SJSA1 (cell line): ENCODE results near the gene METTL2A. TPM values are rescaled to one million over a fixed set of nuclear protein-coding genes. Genes with fewer than 3 reads are reported as not detected.
"Not testable (repeated sequence)": the region's sequence is repeated elsewhere in the genome, so short reads cannot be mapped to it uniquely, and the experiment has no call there.

Source experiments
- DNase-seq, 2 experiments: peaks; one replicate each; pipeline ENCODE4 v3.0.0-alpha.2; 2015 to 2020; ENCODE audit warnings: low spot score in 2 of 2, low read depth in 1 of 2
- H3K27ac ChIP-seq: fragments of 250-450 bp; sonication (Bioruptor Pico); 2 replicates; pipeline ENCODE4 v1.5.1; 2020; ENCODE audit warnings: mild to moderate bottlenecking, moderate library complexity
- H3K27me3 ChIP-seq: fragments of 250-450 bp; sonication (Bioruptor Pico); replicated peaks from 2 replicates; pipeline ENCODE4 v1.5.1; 2020; ENCODE audit warnings: mild to moderate bottlenecking, moderate library complexity
- H3K36me3 ChIP-seq: fragments of 250-450 bp; sonication (Bioruptor Pico); 2 replicates; pipeline ENCODE4 v1.5.1; 2020; ENCODE audit warnings: mild to moderate bottlenecking
- H3K4me1 ChIP-seq: fragments of 250-450 bp; sonication (Bioruptor Pico); replicated peaks from 2 replicates; pipeline ENCODE4 v1.6.1; 2021; ENCODE audit warnings: mild to moderate bottlenecking
- H3K4me3 ChIP-seq: fragments of 250-450 bp; sonication (Bioruptor Pico); 2 replicates; pipeline ENCODE4 v1.5.1; 2020; ENCODE audit warnings: mild to moderate bottlenecking
- H3K9me3 ChIP-seq: fragments of 250-450 bp; sonication (Bioruptor Pico); replicated peaks from 2 replicates; pipeline ENCODE4 v1.5.1; 2020; ENCODE audit warnings: mild to moderate bottlenecking
- total RNA-seq: library from RNA; depleted of rRNA; stranded (reverse); fragments of >200 nt; shearing (Covaris generic); gene quantifications from 2 replicates; pipeline ENCODE4 v1.2.3, GENCODE V29; 2014

Gene METTL2A
- total RNA-seq, 1 experiment from 2014 or later: 29.9 TPM

- H3K4me3 ChIP-seq, DNase-seq, H3K36me3 ChIP-seq, H3K4me1 ChIP-seq, H3K9me3 ChIP-seq, H3K27ac ChIP-seq, H3K27me3 ChIP-seq: not testable (repeated sequence)
Observed at GRCh38 chr17:62453041-62453440, 29.3 kb downstream of the METTL2A start.

DNA sequence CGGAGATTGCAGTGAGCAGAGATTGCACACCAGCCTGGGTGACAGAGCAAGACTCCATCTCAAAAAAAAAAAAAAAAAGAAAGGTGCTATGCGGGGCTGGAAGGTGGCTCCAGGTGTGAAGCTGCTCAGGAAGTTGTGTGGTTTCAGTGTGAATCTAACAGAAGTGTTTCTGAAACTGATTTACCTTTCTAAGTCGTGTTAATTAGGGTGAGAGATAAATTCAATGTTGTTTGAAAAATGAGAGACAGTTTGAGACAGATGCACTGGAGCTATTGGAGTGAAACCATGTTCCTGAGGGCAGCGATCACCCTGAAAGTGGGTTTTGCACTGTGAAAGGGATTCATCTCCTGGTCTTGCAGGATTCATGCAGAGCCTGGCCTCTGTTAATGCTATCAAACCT, 30.0 kb downstream of the METTL2A start:
- not testable (repeated sequence) for H3K27me3 ChIP-seq, H3K4me3 ChIP-seq, H3K9me3 ChIP-seq, H3K4me1 ChIP-seq, H3K27ac ChIP-seq, H3K36me3 ChIP-seq, DNase-seq

DNA sequence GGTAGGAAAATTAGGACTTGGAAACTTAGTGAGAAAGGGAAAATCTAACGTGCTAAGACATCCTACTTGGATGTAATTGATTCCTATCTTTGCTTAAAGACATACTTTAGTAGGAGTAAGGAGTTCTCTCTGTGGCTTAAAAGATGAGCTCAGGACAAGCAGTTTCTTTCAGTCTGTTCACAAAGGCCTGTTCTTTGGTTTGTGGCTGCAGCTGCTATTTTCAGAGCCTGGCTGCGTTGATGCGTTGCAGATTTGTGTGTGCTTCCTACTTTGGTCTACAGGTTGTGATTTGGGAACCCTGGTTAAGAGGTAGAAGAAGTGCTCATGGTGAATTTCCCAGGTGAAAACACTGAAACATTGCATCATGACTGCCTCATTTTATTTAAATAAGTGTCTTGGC, 30.4 kb downstream of the METTL2A start:
- DNase-seq, H3K4me1 ChIP-seq, H3K36me3 ChIP-seq: not testable (repeated sequence)

DNA sequence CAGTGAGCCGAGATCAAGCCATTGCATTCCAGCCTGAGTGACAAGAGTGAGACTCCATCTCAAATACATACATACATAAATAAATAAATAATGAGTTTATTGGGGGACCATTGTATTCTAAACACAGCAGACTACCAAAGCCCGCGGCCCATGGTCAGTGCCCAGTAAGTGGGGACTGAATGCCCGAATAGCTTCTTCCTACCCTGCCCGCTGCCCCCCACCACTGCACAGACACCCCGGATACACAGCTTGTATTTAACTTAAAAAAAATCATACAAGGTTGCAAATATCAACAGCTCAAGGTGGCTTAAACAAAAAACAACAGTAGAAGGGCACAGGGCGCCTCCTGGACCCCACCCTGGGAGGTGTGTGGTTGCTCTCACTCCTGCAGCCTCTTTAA, 32.3 kb downstream of the METTL2A start:
- H3K4me1 ChIP-seq: no peaks in the 10 kb centered on the region
- no peak overlapping the region for H3K4me3 ChIP-seq
- H3K27ac ChIP-seq: no peak overlapping the region
- no peaks in the 10 kb centered on the region for H3K27me3 ChIP-seq
- H3K9me3 ChIP-seq: no peaks in the 10 kb centered on the region
- H3K36me3 ChIP-seq: no peaks in the 10 kb centered on the region
- DNase-seq: no peak

More for the DNA sequence above, 30.4 kb downstream of the METTL2A start:
- not testable (repeated sequence) for H3K9me3 ChIP-seq, H3K4me3 ChIP-seq, H3K27me3 ChIP-seq, H3K27ac ChIP-seq

DNA sequence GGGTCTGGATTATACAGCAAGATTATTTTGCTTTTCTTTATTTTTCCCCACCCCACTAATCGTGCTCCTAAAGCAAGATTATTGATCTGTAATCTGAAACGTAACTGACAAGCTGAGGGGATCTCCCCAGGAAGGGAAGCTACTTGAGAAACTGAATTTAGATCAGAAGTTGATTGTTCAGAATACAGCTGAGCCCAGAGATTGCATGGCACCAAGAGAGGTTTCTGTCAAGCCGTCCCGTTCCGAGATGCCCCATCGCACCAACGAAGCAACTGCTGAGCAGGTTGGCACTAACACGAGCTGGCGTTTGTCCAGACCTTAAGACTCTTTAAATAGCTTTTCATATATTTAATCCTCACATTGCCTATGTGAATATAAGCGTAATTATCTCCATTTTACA, 34.8 kb downstream of the METTL2A start:
- not testable (repeated sequence) for H3K27me3 ChIP-seq, H3K9me3 ChIP-seq, H3K27ac ChIP-seq, H3K36me3 ChIP-seq, DNase-seq, H3K4me3 ChIP-seq, H3K4me1 ChIP-seq

DNA sequence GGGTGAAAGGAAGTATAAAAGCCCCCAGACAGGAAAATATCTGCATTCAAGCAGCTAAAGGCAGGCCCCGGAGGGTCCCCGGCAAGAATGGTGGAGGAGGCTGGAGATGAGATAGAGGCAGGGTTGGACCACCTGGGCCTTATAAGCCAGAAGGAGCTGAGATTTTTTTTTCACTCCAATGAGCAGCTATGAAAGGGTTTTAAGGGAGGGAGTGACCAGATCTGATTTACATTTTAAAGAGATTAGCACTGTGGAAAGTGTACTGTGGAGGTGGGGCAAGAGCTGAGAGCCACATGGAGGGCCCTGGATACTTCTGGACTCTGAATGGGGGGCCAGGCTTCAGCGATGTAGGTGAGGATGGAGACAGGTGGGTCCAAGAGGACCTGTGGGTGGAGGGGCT, 40.7 kb downstream of the METTL2A start:
- DNase-seq, H3K9me3 ChIP-seq, H3K36me3 ChIP-seq: not testable (repeated sequence)

DNA sequence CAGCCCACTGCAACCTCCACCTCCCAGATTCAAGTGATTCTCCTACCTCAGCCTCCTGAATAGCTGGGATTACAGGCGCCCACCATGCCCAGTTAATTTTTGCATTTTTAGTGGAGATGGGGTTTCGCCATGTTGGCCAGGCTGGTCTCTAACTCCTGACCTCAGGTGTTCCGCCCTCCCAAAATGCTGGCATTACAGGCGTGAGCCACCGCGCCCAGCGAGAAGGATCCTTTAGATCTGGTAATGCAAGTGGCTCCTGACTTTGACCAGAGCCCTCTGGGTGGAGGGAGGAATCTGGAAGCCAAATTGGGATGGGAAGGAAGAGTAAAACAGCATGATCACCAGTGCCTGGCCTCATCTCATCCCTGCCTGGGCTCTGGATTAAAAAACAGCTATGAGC, 41.6 kb downstream of the METTL2A start:
- H3K4me1 ChIP-seq, H3K27ac ChIP-seq, DNase-seq, H3K36me3 ChIP-seq, H3K27me3 ChIP-seq, H3K9me3 ChIP-seq, H3K4me3 ChIP-seq: not testable (repeated sequence)

More for the DNA sequence above, 40.7 kb downstream of the METTL2A start:
- not testable (repeated sequence) for H3K27me3 ChIP-seq, H3K27ac ChIP-seq, H3K4me3 ChIP-seq, H3K4me1 ChIP-seq

DNA sequence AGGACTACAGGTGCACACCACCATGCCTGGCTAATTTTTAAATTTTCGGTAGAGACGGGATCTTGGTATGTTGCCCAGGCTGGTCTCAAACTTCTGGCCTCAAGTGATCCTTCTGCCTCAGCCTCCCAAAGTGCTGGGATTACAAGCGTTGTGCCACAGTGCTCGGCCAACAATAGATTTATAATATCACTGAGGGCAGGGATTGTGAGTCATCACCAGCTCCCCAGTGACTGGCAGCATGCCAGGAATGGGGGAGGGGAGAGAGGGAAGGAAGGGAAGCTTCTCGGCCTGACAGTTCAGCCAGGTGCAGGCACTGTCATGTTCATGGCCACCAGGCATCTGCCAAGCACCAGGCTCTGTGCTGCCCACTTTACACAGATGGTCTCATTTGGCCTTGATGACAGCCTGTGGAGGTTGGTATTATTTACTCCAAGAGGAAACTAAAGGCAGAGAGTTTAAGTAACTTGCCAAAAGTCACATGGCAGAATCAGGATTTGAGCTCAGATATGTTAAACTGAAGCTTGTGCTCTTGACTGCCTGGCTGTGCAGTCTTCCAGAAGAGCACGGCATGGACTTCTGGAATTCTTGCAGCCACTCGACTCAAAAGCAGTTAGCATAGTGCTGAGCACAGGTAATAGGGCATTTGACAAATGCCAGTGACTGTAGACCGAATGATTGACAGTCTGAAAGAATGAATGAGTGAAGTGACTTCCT, 47.1 kb downstream of the METTL2A start:
- peak; percentile 64 to 80 for DNase-seq
- H3K36me3 ChIP-seq: not testable (repeated sequence)

DNA sequence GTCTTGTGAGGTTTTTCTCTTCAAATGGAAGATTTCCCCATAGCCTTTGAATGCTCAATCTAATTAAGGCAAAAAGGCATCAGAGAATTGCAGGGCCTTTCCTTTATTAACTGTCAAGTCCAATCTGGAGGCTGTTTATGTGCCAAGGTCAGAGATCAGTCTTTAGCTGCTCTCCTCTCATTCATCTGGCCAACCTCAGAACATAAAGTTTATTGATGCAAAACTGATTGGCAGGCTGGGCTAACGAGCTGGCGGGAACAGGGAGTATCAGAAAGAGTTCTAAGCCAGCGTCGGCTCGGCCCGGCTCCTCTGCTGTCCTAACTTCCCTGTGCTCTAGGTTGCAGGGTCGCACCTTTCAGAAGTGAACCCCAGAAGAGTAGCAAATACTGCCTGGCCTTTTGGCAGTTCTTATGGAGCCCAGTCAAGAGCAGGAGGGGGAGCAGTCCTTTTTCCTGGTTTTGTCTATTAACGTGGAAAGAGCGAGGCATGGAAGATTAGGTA, 47.7 kb downstream of the METTL2A start:
- H3K27ac ChIP-seq, H3K27me3 ChIP-seq: not testable (repeated sequence)

More for the DNA sequence above, 47.1 kb downstream of the METTL2A start:
- not testable (repeated sequence) for H3K27ac ChIP-seq, H3K27me3 ChIP-seq, H3K4me3 ChIP-seq, H3K9me3 ChIP-seq, H3K4me1 ChIP-seq

GRCh38 chr17:62473030-62473982, 49.6 kb downstream of the METTL2A start:
- H3K4me1 ChIP-seq, H3K27ac ChIP-seq, H3K4me3 ChIP-seq, H3K27me3 ChIP-seq, H3K9me3 ChIP-seq: not testable (repeated sequence)
- peaks cover 11% of the 10 kb centered on the region for H3K36me3 ChIP-seq
- peak in 1 of 2 experiments; percentile 35 for DNase-seq

More for the DNA sequence above, 47.7 kb downstream of the METTL2A start:
- not testable (repeated sequence) for H3K36me3 ChIP-seq, H3K9me3 ChIP-seq, DNase-seq, H3K4me3 ChIP-seq, H3K4me1 ChIP-seq

DNA sequence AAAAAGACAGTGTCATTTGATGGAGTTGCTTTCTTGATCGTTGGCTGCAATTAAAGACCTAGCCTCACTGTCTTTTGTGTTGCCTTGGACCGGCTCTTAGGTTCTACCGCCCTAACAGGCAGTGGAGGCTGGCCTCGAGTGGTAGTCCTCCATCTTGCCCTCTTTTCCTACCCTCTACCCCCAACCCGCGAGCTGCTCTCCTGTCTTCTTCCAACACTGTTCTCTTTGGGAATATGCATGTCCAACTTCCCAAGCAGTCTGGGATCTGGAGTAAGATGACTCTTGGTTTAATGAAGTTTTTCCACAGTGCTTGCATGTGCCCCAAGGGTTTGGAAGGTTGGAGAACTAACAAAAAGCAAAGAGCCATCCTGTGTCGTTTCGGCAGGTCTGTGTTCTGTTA, 53.4 kb downstream of the METTL2A start:
- not testable (repeated sequence) for H3K4me3 ChIP-seq, H3K9me3 ChIP-seq, H3K27ac ChIP-seq, H3K4me1 ChIP-seq, H3K27me3 ChIP-seq, DNase-seq
- H3K36me3 ChIP-seq: peaks cover 18% of the 10 kb centered on the region

DNA sequence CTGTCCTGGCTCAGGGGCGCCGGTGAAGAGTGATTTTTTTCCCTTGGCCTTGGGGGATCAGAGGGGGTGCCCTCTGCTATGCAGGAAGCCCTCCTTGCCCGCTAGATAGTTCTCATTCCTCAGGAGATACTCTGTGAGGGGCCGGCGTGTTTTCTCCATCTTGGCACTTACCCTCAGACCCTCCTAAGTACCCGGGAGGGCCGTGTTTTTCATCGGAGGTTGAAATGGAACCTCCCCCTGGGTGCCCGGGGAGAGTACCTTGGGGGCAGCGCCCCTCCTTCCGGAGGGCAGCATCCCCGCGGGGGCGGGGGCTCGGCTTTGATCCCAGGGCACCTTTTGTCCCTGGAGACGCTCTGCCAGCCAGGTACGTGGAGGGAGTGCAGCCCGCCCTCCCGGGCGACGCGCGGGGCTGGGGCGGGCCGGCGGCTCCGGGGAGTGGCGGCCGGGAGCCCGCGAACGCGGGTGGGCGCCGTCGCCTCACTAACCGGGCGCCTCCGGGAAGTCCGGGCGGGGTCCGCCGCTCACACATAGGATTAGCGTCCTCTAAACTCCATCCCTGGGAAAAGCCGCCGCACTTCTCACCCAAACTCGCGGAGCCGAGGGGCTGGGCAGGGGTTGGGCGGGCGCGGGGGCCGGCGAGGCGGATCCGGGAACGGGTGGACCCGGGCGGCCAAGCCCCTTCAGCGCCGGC, 54.2 kb downstream of the METTL2A start:
- Histone ChIP-seq H3K4me3 (peak overlapping the region; percentile 65), H3K36me3 (peaks cover 24% of the 10 kb centered on the region), H3K27ac (peak overlapping the region; percentile 79)
- H3K27me3 ChIP-seq, H3K9me3 ChIP-seq, H3K4me1 ChIP-seq: not testable (repeated sequence)
- peak in 1 of 2 experiments; percentile 49 for DNase-seq

DNA sequence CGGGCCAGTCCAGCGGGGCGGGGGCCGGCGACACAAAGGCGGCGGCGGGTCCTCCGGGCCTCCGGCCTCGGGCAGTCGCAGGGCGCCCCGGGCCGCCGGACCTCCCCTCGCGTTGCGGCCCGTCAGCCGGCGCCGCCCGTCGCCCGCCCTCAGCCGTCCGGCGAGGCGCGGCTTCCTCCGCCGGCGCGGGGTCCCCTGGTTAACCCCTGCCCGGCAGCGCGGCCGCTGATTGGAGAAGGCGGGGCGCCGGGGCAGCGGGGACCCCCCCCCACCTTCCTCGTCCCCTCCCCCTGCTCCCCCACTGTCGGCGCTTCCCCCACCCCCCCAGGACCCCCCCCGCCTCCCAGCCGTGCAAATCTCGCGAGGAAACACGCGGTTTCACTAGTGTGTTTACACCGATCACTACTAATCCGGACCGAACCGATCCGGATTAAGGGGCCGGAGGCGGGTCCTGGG, 54.8 kb downstream of the METTL2A start, which contains the start of gene TLK2:
Gene TLK2 (plus strand): TSS at position 402 of the 456 bp plus-strand sequence. CDS start 2,301 bp downstream, outside the sequence.
- peak within 1 kb of the TSS; percentile 65 for H3K4me3 ChIP-seq
- H3K36me3 ChIP-seq: peaks cover 27% of the 10 kb centered on the region
- no peaks in the 10 kb centered on the region for H3K27me3 ChIP-seq
- DNase-seq: peak; percentile 58 to 85
- H3K9me3 ChIP-seq: no peaks in the 10 kb centered on the region
- peak within 1 kb of the TSS; percentile 92 for H3K27ac ChIP-seq
- no peaks in the 10 kb centered on the region for H3K4me1 ChIP-seq
